ENCODE data around the gene WASHC1. TPM values are rescaled to one million over a fixed set of nuclear protein-coding genes. Genes with fewer than 3 reads are reported as not detected.
"Not testable (repeated sequence)": the region's sequence is repeated elsewhere in the genome, so short reads cannot be mapped to it uniquely, and the experiment has no call there.

WASHC1 gene
- total RNA-seq, 1 experiment from 2014 or later: 2.7 TPM

GRCh38 chr9:14129-14809 lies 15.0 kb downstream of the WASHC1 start:
- DNase-seq (ENCODE audit: low spot score): not testable (repeated sequence)

GRCh38 chr9:11206-11605 lies 18.1 kb downstream of the WASHC1 start:
- DNase-seq (ENCODE audit: low spot score): not testable (repeated sequence)

- not testable (repeated sequence) for DNase-seq (ENCODE audit: low spot score)
These were observed 18.6 kb downstream of the WASHC1 start for GRCh38 chr9:10653-11053.

- DNase-seq (ENCODE audit: low spot score): not testable (repeated sequence)
These were observed 19.0 kb downstream of the WASHC1 start for GRCh38 chr9:10207-10606.

Other genes starting within 250 kb of the WASHC1 start
- gene FOXD4, start 89.0 kb upstream of the WASHC1 start, total RNA-seq (2014; rRNA removed; shearing (Covaris generic)): 1.2 TPM in 1 of 2 replicates, not detected in the other
- 48.4 and 51.1 TPM in 2 replicates for gene ZNG1A, start 149.6 kb upstream of the WASHC1 start, total RNA-seq (2014; rRNA removed; shearing (Covaris generic))
- gene DOCK8, start 185.4 kb upstream of the WASHC1 start, total RNA-seq (2014; rRNA removed; shearing (Covaris generic)): 0.15 and 0.58 TPM in 2 replicates